Tibial nerve (tissue), 3 donors: Measurements from ENCODE around the gene MARCKSL1.

Experiments used
- CTCF ChIP-seq, 5 experiments: fragments of 200-600 bp in 3 of 5; fragments of 450-650 bp in 2 of 5; sonication (generic) in 3 of 5; IDR thresholded peaks; one replicate each; pipeline ENCODE4 v1.5.1; 2016 to 2019; ENCODE audit warnings: antibody characterized with exemption in 5 of 5, mild to moderate bottlenecking in 3 of 5, moderate library complexity in 2 of 5
- POLR2A ChIP-seq, 2 donors: fragments of 450-650 bp; IDR thresholded peaks; one replicate each; pipeline ENCODE4 v1.6.1; 2017; ENCODE audit warnings: antibody characterized with exemption in 2 of 2, mild to moderate bottlenecking in 2 of 2, moderate library complexity in 2 of 2

DNA sequence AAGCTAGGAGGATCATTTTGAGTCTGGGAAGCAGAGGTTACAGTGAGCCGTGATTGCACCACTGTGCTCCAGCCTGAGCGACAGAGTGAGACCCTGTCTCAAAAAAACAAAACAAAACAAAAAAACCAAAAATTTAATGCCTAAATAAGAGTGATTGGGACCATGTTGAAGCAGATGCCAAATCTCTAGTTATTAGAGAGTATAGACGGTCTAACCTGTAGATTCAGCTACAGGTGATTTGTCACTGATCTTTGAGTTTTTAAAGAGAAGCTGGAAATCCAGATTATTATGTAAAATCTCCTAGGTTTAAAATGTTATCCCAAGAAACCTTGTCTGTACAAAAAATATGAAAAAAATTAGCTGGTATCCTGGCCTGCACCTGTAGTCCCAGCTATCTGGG is 32.7 kb downstream of the MARCKSL1 start:
- TF ChIP-seq CTCF (IDR thresholded peaks at IDR 0.05) (no peak), POLR2A (IDR thresholded peaks at IDR 0.05) (no peak)
